M059J (cell line): ENCODE results near the gene NCK2. TPM values are rescaled to one million over a fixed set of nuclear protein-coding genes. Genes with fewer than 3 reads are reported as not detected.
A peak's percentile ranks its signal among the peaks of the same experiment; 100 is the strongest.

Experiments used
- DNase-seq: peaks from one replicate; pipeline ENCODE4 v3.0.0-alpha.2; 2012; ENCODE audit warnings: low read depth
- total RNA-seq: library from RNA; depleted of rRNA; stranded (reverse); fragments of >200 nt; shearing (Covaris generic); gene quantifications from 2 replicates; pipeline ENCODE4 v1.2.3, GENCODE V29; 2014

NCK2 gene
- total RNA-seq, 1 experiment from 2014 or later = 16.4 TPM

DNA sequence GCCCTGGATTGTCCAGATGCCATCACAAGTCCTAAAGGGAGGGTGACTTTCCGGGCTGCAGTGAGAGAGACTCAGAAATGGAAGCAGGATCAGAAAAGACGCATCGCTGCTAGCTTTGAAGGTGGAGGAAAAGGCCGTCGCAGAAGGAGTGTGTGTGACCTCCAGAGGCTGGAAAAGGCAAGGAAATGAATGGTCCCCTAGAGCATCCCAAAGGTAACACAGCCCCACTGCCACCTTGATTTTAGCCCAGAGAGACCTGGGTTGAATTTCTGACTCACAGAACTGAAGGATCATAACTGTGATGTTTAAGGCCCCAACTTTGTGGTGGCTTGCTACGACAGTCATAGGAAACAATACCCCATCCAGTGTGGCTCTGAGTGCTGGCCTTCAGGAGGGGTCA, 8.6 kb upstream of the NCK2 start:
- DNase-seq = no peak

- peak; percentile 41 for DNase-seq
These were observed 6.6 kb upstream of the NCK2 start for GRCh38 chr2:105737980-105738657.

DNA sequence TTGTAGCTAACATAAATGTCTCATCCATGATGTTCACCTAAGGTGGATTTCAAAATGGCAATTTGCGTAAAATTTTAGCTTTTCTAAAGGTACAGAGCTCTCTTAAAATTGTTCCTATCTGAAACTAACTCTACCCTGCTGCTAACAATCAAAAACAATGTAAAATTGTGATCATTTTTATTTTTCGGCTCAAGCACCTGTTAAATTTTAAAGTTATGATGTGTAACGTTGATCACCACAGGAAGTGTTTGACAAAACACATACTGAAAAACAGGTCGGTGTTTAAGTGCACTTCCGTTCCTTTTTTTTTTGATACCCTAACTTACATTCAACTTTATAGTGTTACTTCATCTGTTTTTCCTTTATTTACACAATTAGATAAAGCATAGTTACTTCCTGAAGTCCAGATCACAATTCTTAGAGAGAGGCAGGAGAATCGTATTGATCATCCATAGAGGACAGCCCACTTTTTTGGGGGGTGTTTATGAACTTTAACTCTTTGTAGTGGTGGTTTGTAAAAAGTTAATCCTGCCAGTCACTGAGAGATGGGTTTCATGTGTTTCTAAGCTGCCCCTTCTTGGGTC, 6.0 kb upstream of the NCK2 start:
- DNase-seq = no peak

- DNase-seq = peak; percentile 36
These were observed 5.3 kb upstream of the NCK2 start for GRCh38 chr2:105739426-105739825.

DNA sequence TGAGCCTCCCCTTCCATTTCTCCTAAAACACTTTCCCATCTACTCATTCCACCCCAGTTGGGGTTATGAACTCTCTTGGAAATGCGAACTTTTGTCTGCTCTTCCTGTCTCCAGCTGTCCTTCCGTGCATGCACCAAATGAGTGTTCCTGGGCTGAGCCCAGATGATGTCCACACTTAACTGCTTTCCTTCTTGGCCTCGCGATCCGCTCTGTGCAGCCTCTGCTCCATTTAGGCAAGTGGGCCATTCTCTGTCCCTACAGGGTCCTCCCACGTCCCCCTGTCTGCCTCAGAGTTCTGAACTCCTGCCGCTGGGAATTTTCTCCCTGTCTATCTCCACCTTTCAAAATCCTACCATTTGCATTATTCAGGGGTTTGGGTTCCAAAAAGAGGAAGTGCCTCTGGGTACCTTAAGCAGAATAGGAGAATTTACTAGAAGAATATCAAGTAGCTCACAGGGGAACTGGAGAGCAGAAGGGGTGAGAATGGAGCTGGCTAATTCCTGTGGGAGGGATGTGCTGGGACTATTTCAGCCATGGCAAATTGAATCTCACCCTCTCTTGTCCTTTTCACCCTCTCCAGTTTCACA, 4.7 kb upstream of the NCK2 start:
- no peak for DNase-seq

GRCh38 chr2:105741174-105741573, 3.5 kb upstream of the NCK2 start:
- no peak for DNase-seq

- DNase-seq = no peak
These were observed 3.1 kb upstream of the NCK2 start for GRCh38 chr2:105741617-105742016.

GRCh38 chr2:105744091-105744908, 412 bp upstream of the NCK2 start:
- peak; percentile 48 for DNase-seq

- DNase-seq = no peak
These were observed 1.7 kb downstream of the NCK2 start for GRCh38 chr2:105746177-105747080.

- DNase-seq = no peak
These were observed 2.7 kb downstream of the NCK2 start for GRCh38 chr2:105747254-105747894.

DNA sequence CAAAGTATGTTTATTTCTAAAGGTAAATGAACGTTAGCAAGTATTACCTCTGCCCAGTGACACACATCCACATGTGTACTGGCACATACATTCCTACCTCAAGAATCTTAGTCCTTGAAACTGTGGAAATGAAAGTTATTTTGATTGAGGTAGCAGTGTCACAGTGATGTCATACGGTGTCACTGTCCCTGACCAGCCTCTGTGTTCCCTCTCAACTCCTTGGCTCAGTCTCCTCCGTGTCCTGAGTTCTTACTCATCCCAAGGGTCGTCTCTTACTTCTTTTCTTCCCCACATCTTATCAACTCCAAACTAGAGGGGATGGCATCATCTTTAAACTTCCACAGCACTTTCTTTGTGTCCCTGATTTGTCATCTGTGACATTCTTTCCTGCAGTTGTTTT, 3.3 kb downstream of the NCK2 start:
- no peak for DNase-seq

GRCh38 chr2:105748566-105748965, 3.9 kb downstream of the NCK2 start:
- DNase-seq = no peak

- DNase-seq = no peak
These were observed 5.1 kb downstream of the NCK2 start for GRCh38 chr2:105749583-105750400.

GRCh38 chr2:105750735-105751134, 6.0 kb downstream of the NCK2 start:
- no peak for DNase-seq

DNA sequence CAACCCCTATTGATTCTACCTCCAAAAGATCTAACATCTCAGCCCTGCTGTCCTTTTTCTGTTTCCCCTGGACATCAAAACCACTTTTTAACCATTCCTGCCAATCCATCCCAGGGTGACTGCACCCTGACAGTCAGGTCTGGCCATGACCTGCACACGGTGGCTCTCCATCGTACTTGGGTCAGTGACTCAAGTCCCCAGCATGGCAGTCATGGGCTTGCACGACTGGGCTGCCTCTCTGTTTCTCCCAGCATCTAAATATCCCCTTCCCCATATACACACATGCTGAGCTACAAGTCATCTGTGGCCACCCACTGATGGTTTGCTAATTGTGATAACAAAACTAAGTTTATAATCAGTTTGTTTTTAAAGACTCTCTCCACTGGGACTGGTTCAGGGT, 6.6 kb downstream of the NCK2 start:
- no peak for DNase-seq

GRCh38 chr2:105752691-105753358, 8.1 kb downstream of the NCK2 start:
- DNase-seq = no peak

- no peak for DNase-seq
These were observed 8.7 kb downstream of the NCK2 start for GRCh38 chr2:105753380-105753779.

DNA sequence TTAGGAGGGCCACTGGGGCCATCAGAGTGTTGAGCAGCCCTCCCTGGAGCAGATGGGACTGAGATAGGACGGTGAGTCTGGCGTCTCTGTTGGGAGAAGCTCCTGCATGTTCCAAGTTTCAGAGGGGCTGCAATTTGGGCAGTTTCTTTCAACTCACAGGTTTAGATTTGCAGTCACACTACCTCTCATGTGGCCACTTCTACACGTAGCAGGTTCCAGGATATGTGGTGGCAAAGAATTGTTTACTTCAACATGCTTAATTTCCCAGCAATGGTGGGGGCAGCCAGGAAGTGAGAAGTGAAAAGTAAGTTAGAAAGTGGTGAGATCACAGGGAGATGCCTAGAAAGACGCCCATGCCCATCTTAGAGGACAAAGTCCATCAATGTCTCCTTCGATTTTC, 9.3 kb downstream of the NCK2 start:
- no peak for DNase-seq

- no peak for DNase-seq
These were observed 10.3 kb downstream of the NCK2 start for GRCh38 chr2:105754994-105755393.

- no peak for DNase-seq
These were observed 11.2 kb downstream of the NCK2 start for GRCh38 chr2:105755895-105756294.
